Vagina (tissue), 2 donors: ENCODE data around the gene CRTAP.

Experiments
- CTCF ChIP-seq, 3 experiments: fragments of 450-650 bp in 2 of 3; fragments of 200-600 bp in 1 of 3; sonication (generic) in 1 of 3; IDR thresholded peaks; one replicate each; pipeline ENCODE4 v1.5.1; 2017 to 2019; ENCODE audit warnings: antibody characterized with exemption in 3 of 3, mild to moderate bottlenecking in 2 of 3, moderate library complexity in 2 of 3
- POLR2A ChIP-seq, 2 donors: fragments of 450-650 bp; IDR thresholded peaks; one replicate each; pipeline ENCODE4 v1.6.1; 2017; ENCODE audit warnings: antibody characterized with exemption in 2 of 2, mild to moderate bottlenecking in 2 of 2, moderate library complexity in 2 of 2

DNA sequence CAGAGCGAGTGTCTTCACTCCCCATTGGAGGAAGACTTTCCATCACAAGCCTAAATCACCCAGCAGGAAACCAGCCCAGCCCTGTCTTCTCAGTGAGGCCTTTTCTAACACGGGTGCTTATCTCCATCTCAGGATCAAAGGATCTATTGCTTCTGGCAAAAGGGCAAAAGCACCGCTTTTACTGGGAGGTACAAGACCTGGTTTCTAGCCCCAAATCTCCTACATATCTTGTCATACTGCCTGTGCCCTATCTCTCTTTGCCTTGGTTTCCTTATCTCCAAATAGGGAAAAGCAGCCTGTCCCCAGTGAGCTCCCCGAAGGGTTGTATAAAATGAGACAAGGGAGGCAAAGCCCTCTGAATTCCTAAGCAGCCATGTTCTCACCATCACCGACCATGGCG is 22.1 kb upstream of the CRTAP start:
- TF ChIP-seq CTCF (IDR thresholded peaks at IDR 0.05) (no peak), POLR2A (IDR thresholded peaks at IDR 0.05) (no peak)
